HCT116 (cell line): ENCODE results near the gene PCSK6. TPM values are rescaled to one million over a fixed set of nuclear protein-coding genes. Genes with fewer than 3 reads are reported as not detected.
A peak's percentile ranks its signal among the peaks of the same experiment; 100 is the strongest.

Experiments
- ATAC-seq: fragments of 200-7000 bp; cut with Tn5 transposase; 2 replicates; pipeline ENCODE4 v1.9.1; 2020; ENCODE audit warnings: mild to moderate bottlenecking, moderate library complexity
- BruUV-seq: library from RNA; stranded (reverse); fragments of 400-500 nt; replicated peaks from 2 replicates; lab custom pipeline; 2021; lab: Mats Ljungman, UMichigan
- CTCF ChIA-PET: fragments of 300-600 bp; sonication (Branson Sonifier 250); formaldehyde crosslinking; loops from one replicate; lab custom pipeline; 2021; ENCODE audit warnings: antibody characterized with exemption; lab: Charles Lee
- POLR2A ChIA-PET: fragments of 300-600, 350-600 bp; sonication (Branson Sonifier 250); formaldehyde crosslinking; loops from one replicate; lab custom pipeline; 2021; ENCODE audit warnings: antibody characterized with exemption; lab: Charles Lee
- RAD21 ChIA-PET, 2 experiments: fragments of 300-600 bp; sonication (Branson Sonifier 250); formaldehyde crosslinking; loops; one replicate each; lab custom pipeline; 2023; ENCODE audit warnings: low total read pairs in 2 of 2; ENCODE audit not compliant: uncharacterized antibody in 2 of 2, unreplicated experiment in 2 of 2, low non-redundant PET in 1 of 2; lab: Charles Lee
- DNase-seq: peaks from one replicate; pipeline ENCODE4 v3.0.0-alpha.2; 2010; ENCODE audit warnings: low read depth, low spot score
- H2AFZ ChIP-seq: fragments of 200-600 bp; shearing (Covaris generic), sonication (generic); 2 replicates; pipeline ENCODE4 v1.6.1; 2017; ENCODE audit warnings: low read depth, mixed run types, mixed read lengths, antibody characterized with exemption, low read length; ENCODE audit not compliant: poor library complexity, severe bottlenecking
- H3K27ac ChIP-seq: 2 replicates; pipeline ENCODE4 v1.5.1; 2012; ENCODE audit warnings: low read depth, low read length
- H3K27me3 ChIP-seq: fragments of 200-600 bp; sonication (generic); 2 replicates; pipeline ENCODE4 v1.6.1; 2016; ENCODE audit warnings: mixed run types, low read length, mixed read lengths; ENCODE audit not compliant: insufficient read depth
- H3K36me3 ChIP-seq, 2 experiments: fragments of 200-500 bp in 1 of 2; fragments of 200-600 bp in 1 of 2; sonication (Bioruptor generic) in 1 of 2; sonication (generic) in 1 of 2; 2 replicates each; pipeline versions ENCODE4 v1.5.1 to v1.6.1; 2014 to 2016; ENCODE audit warnings: low read length in 2 of 2, inconsistent platforms in 1 of 2, mixed read lengths in 1 of 2, mixed run types in 1 of 2; ENCODE audit not compliant: insufficient read depth in 2 of 2, control insufficient read depth in 1 of 2
- H3K4me1 ChIP-seq, 2 experiments: fragments of 200-600 bp in 1 of 2; sonication (generic) in 1 of 2; 2 replicates each; pipeline versions ENCODE4 v1.5.1 to v1.6.1; 2012 to 2017; ENCODE audit warnings: low read length in 2 of 2, inconsistent platforms in 1 of 2, mild to moderate bottlenecking in 1 of 2, mixed read lengths in 1 of 2, mixed run types in 1 of 2, moderate library complexity in 1 of 2; ENCODE audit not compliant: insufficient read depth in 2 of 2, control insufficient read depth in 1 of 2
- H3K4me2 ChIP-seq: fragments of 200-600 bp; sonication (generic); 2 replicates; pipeline ENCODE4 v1.6.1; 2017; ENCODE audit warnings: mixed run types, low read length, mixed read lengths
- H3K4me3 ChIP-seq, 2 experiments: fragments of 200-600 bp in 1 of 2; sonication (generic) in 1 of 2; replicated peaks in 1 of 2; 2 replicates each; pipeline ENCODE4 v1.5.1; 2011 to 2016; ENCODE audit warnings: low read length in 2 of 2, control low read depth in 1 of 2, low read depth in 1 of 2, mild to moderate bottlenecking in 1 of 2, mixed read lengths in 1 of 2, mixed run types in 1 of 2
- H3K79me2 ChIP-seq: fragments of 200-600 bp; sonication (generic); 2 replicates; pipeline ENCODE4 v1.6.1; 2017; ENCODE audit warnings: mild to moderate bottlenecking, mixed run types, low read length, moderate library complexity, mixed read lengths; ENCODE audit not compliant: insufficient read depth
- H3K9ac ChIP-seq: fragments of 200-600 bp; sonication (generic); 2 replicates; pipeline ENCODE4 v1.6.1; 2016; ENCODE audit warnings: low read length, mixed read lengths
- H3K9me2 ChIP-seq: fragments of 200-600 bp; sonication (generic), shearing (Covaris generic); 2 replicates; pipeline ENCODE4 v1.6.1; 2017; ENCODE audit warnings: mixed run types, mild to moderate bottlenecking, moderate library complexity; ENCODE audit not compliant: insufficient read depth
- H3K9me3 ChIP-seq, 2 experiments: fragments of 200-500 bp in 1 of 2; fragments of 200-600 bp in 1 of 2; sonication (Bioruptor generic) in 1 of 2; sonication (generic) in 1 of 2; 2 replicates each; pipeline ENCODE4 v1.6.1; 2014 to 2017; ENCODE audit warnings: low read length in 2 of 2, mixed read lengths in 2 of 2, inconsistent platforms in 1 of 2, low read depth in 1 of 2, mild to moderate bottlenecking in 1 of 2, mixed run types in 1 of 2, moderate library complexity in 1 of 2; ENCODE audit not compliant: control insufficient read depth in 1 of 2, insufficient read depth in 1 of 2
- H4K20me1 ChIP-seq: fragments of 200-600 bp; sonication (generic), shearing (Covaris generic); 2 replicates; pipeline ENCODE4 v1.6.1; 2017; ENCODE audit warnings: mixed run types, mild to moderate bottlenecking, moderate library complexity; ENCODE audit not compliant: insufficient read depth
- CTCF ChIP-seq, 3 experiments: fragments of 200-600 bp in 1 of 3; sonication (generic) in 1 of 3; IDR thresholded peaks in 2 of 3; conservative IDR thresholded peaks in 1 of 3; 2 replicates each; pipeline ENCODE4 v1.5.1; 2012 to 2017; ENCODE audit warnings: low read depth in 2 of 3, low read length in 2 of 3, antibody characterized with exemption in 1 of 3, borderline replicate concordance in 1 of 3, control low read depth in 1 of 3, mild to moderate bottlenecking in 1 of 3, mixed read lengths in 1 of 3, mixed run types in 1 of 3, moderate library complexity in 1 of 3; ENCODE audit not compliant: insufficient read depth in 1 of 3
- RAD21 ChIP-seq: IDR thresholded peaks from 2 replicates; pipeline ENCODE4 v1.6.1; 2012; ENCODE audit warnings: low read depth, mild to moderate bottlenecking
- intact Hi-C: fragments of 100-400 bp; cut with micrococcal nuclease; formaldehyde crosslinking; loops from 2 replicates; pipeline ENCODE4 v1.10.0; 2022
- total RNA-seq: library from RNA; stranded (reverse); gene quantifications from one replicate; pipeline ENCODE4 v1.2.1, GENCODE V29; 2021; ENCODE audit not compliant: unreplicated experiment
- TF ChIP-seq, protein P1 (sequence below): IDR thresholded peaks from 2 replicates; pipeline ENCODE4 v1.6.1; 2012
- TF ChIP-seq, protein P2 (sequence below): IDR thresholded peaks from 2 replicates; pipeline ENCODE4 v1.6.1; 2012

The PCSK6 gene
- total RNA-seq, 1 experiment from 2014 or later, result 13.5 TPM

GRCh38 chr15:101269479-101270223 lies 219.9 kb downstream of the PCSK6 start:
- H3K4me1 ChIP-seq, result no peaks in the 10 kb centered on the region
- H3K27ac ChIP-seq, result no peak overlapping the region
- DNase-seq, result no peak
- intact Hi-C loops, result no loop called here
- no peak overlapping the region for H3K4me3 ChIP-seq
- H3K4me2 ChIP-seq, result no peak overlapping the region
- CTCF ChIA-PET, result interaction anchor here (0.6 kb wide), 1 partner anchor 370 kb away, joined by 3 read pairs; no protein-coding TSS in a partner anchor
- no peak overlapping the region for H3K9ac ChIP-seq
- H3K9me3 ChIP-seq, result no peaks in the 10 kb centered on the region
- RAD21 ChIA-PET, result interaction anchor here in 1 of 2 experiments (0.6 kb wide), 1 partner anchor 385 kb away, joined by 4 read pairs; no protein-coding TSS in a partner anchor
- H3K27me3 ChIP-seq, result no peaks in the 10 kb centered on the region
- no TSS peak for BruUV-seq
- ATAC-seq, result peak; percentile 81
- peak; percentile 28; the same call in 1 of the 2 replicates for TF ChIP-seq RAD21
- TF ChIP-seq, protein P1, sequence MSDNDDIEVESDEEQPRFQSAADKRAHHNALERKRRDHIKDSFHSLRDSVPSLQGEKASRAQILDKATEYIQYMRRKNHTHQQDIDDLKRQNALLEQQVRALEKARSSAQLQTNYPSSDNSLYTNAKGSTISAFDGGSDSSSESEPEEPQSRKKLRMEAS, result peak; percentile 73
- TF ChIP-seq, protein P2, sequence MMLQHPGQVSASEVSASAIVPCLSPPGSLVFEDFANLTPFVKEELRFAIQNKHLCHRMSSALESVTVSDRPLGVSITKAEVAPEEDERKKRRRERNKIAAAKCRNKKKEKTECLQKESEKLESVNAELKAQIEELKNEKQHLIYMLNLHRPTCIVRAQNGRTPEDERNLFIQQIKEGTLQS, result no peak
- TF ChIP-seq CTCF (IDR thresholded peaks at IDR 0.05 in 2 of 3, conservative IDR thresholded peaks at IDR 0.05 in 1 of 3; ENCODE audit: borderline replicate concordance in 1 of 3, insufficient read depth in 1 of 3, low read depth in 2 of 3, low read length in 2 of 3), result peak; percentile 16 to 71 (median 61); a peak in 4 of 6 replicates
- H3K9me2 ChIP-seq, result no peaks in the 10 kb centered on the region
- peaks cover 7% of the 10 kb centered on the region; the same call in 1 of the 2 replicates for H3K79me2 ChIP-seq
- H2AFZ ChIP-seq, result no peak overlapping the region
- peaks cover 34 to 47% of the 10 kb centered on the region in 2 experiments for H3K36me3 ChIP-seq
- no peaks in the 10 kb centered on the region for H4K20me1 ChIP-seq
- POLR2A ChIA-PET, result no interaction called here
